Keratinocyte (primary cell): Measurements from ENCODE around the gene HLF.

Source experiments
- EZH2 ChIP-seq: IDR thresholded peaks from one replicate; pipeline ENCODE4 v1.6.1; 2012; ENCODE audit warnings: inconsistent platforms, mild to moderate bottlenecking, low read length, moderate library complexity
- TF ChIP-seq, protein P1 (sequence below), 3 experiments: IDR thresholded peaks in 1 of 3; conservative IDR thresholded peaks in 1 of 3; optimal IDR thresholded peaks in 1 of 3; 2 replicates in 2 of 3; 3 replicates in 1 of 3; pipeline versions ENCODE3 to v1.5.1; 2011; ENCODE audit warnings: low read length in 3 of 3, mild to moderate bottlenecking in 3 of 3, moderate library complexity in 2 of 3, control low read depth in 1 of 3, inconsistent platforms in 1 of 3; ENCODE audit not compliant: insufficient read depth in 2 of 3; ENCODE audit errors: extremely low read depth in 1 of 3

GRCh38 chr17:55284944-55285339 lies 20.2 kb downstream of the HLF start:
- TF ChIP-seq, protein P1, sequence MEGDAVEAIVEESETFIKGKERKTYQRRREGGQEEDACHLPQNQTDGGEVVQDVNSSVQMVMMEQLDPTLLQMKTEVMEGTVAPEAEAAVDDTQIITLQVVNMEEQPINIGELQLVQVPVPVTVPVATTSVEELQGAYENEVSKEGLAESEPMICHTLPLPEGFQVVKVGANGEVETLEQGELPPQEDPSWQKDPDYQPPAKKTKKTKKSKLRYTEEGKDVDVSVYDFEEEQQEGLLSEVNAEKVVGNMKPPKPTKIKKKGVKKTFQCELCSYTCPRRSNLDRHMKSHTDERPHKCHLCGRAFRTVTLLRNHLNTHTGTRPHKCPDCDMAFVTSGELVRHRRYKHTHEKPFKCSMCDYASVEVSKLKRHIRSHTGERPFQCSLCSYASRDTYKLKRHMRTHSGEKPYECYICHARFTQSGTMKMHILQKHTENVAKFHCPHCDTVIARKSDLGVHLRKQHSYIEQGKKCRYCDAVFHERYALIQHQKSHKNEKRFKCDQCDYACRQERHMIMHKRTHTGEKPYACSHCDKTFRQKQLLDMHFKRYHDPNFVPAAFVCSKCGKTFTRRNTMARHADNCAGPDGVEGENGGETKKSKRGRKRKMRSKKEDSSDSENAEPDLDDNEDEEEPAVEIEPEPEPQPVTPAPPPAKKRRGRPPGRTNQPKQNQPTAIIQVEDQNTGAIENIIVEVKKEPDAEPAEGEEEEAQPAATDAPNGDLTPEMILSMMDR (optimal IDR thresholded peaks at IDR 0.05 in 1 of 3, IDR thresholded peaks at IDR 0.05 in 1 of 3, conservative IDR thresholded peaks at IDR 0.05 in 1 of 3; ENCODE audit: extremely low read depth in 1 of 3, insufficient read depth in 2 of 3, low read length in 3 of 3) = no peak
- TF ChIP-seq EZH2 = no peak
